IgD-negative memory B cell (primary cell): ENCODE data around the gene CTSL. TPM values are rescaled to one million over a fixed set of nuclear protein-coding genes. Genes with fewer than 3 reads are reported as not detected.

Experiments
- H3K27ac Mint-ChIP-seq, 3 donors: one replicate each; pipeline ENCODE4 v1.8.0; 2020 to 2022; ENCODE audit warnings: mild to moderate bottlenecking in 3 of 3, mixed read lengths in 3 of 3, moderate library complexity in 1 of 3
- H3K27me3 Mint-ChIP-seq: one replicate; pipeline ENCODE4 v1.8.0; 2021; ENCODE audit warnings: mixed read lengths
- H3K36me3 Mint-ChIP-seq: one replicate; pipeline ENCODE4 v1.8.0; 2020; ENCODE audit warnings: mild to moderate bottlenecking, mixed read lengths
- H3K4me1 Mint-ChIP-seq, 3 donors: one replicate each; pipeline ENCODE4 v1.8.0; 2020 to 2022; ENCODE audit warnings: mixed read lengths in 3 of 3, mild to moderate bottlenecking in 1 of 3
- H3K4me3 Mint-ChIP-seq, 4 donors: one replicate each; pipeline ENCODE4 v1.8.0; 2020 to 2022; ENCODE audit warnings: mild to moderate bottlenecking in 4 of 4, mixed read lengths in 4 of 4, moderate library complexity in 3 of 4
- H3K9me3 Mint-ChIP-seq, 3 donors: one replicate each; pipeline ENCODE4 v1.8.0; 2020 to 2021; ENCODE audit warnings: mixed read lengths in 3 of 3, mild to moderate bottlenecking in 1 of 3
- polyA plus RNA-seq: library from polyadenylated mRNA; unstranded; fragments of 300-500 nt; fragmentation: Illumina TruSeq; gene quantifications from one replicate; pipeline ENCODE4 v1.2.3, GENCODE V29; 2021

CTSL gene
- polyA plus RNA-seq, 1 donor from 2014 or later: 1.4 TPM

- H3K4me3 Mint-ChIP-seq: no peak overlapping the region
- H3K9me3 Mint-ChIP-seq: peaks cover 0 to 18% (median 1%) of the 10 kb centered on the region in 3 donors
- H3K4me1 Mint-ChIP-seq: no peaks in the 10 kb centered on the region
- H3K27me3 Mint-ChIP-seq: no peaks in the 10 kb centered on the region
- no peak overlapping the region for H3K27ac Mint-ChIP-seq
- no peaks in the 10 kb centered on the region for H3K36me3 Mint-ChIP-seq
Measured at GRCh38 chr9:87687207-87687606, 38.7 kb upstream of the CTSL start.

GRCh38 chr9:87694236-87694755, 31.6 kb upstream of the CTSL start:
- Mint-ChIP-seq H3K4me1 (no peaks in the 10 kb centered on the region), H3K27me3 (no peaks in the 10 kb centered on the region), H3K36me3 (peaks cover 2% of the 10 kb centered on the region), H3K9me3 (peaks cover 2 to 18% (median 3%) of the 10 kb centered on the region in 3 donors), H3K27ac (no peak overlapping the region), H3K4me3 (no peak overlapping the region)

- Mint-ChIP-seq H3K27ac (no peak overlapping the region), H3K4me3 (peak overlapping the region in 1 of 4 donors; percentile 59), H3K27me3 (no peaks in the 10 kb centered on the region), H3K4me1 (no peaks in the 10 kb centered on the region), H3K9me3 (peaks cover 3 to 15% (median 4%) of the 10 kb centered on the region in 3 donors), H3K36me3 (peaks cover 2% of the 10 kb centered on the region)
Measured at GRCh38 chr9:87695523-87695922, 30.4 kb upstream of the CTSL start.

GRCh38 chr9:87696641-87697040, 29.3 kb upstream of the CTSL start:
- no peaks in the 10 kb centered on the region for H3K27me3 Mint-ChIP-seq
- H3K4me3 Mint-ChIP-seq: no peak overlapping the region
- H3K27ac Mint-ChIP-seq: no peak overlapping the region
- peaks cover 2% of the 10 kb centered on the region for H3K36me3 Mint-ChIP-seq
- peaks cover 3 to 11% (median 4%) of the 10 kb centered on the region in 3 donors for H3K9me3 Mint-ChIP-seq
- H3K4me1 Mint-ChIP-seq: no peaks in the 10 kb centered on the region

GRCh38 chr9:87698069-87698809, 27.7 kb upstream of the CTSL start:
- H3K4me1 Mint-ChIP-seq: peaks cover 0 to 1% (median 0%) of the 10 kb centered on the region in 3 donors
- H3K36me3 Mint-ChIP-seq: peaks cover 2% of the 10 kb centered on the region
- peaks cover 2 to 4% (median 3%) of the 10 kb centered on the region in 3 donors for H3K9me3 Mint-ChIP-seq
- no peak overlapping the region for H3K27ac Mint-ChIP-seq
- H3K4me3 Mint-ChIP-seq: no peak overlapping the region
- H3K27me3 Mint-ChIP-seq: no peaks in the 10 kb centered on the region

- no peaks in the 10 kb centered on the region for H3K27me3 Mint-ChIP-seq
- no peak overlapping the region for H3K4me3 Mint-ChIP-seq
- peaks cover 0 to 3% (median 2%) of the 10 kb centered on the region in 3 donors for H3K9me3 Mint-ChIP-seq
- peaks cover 2% of the 10 kb centered on the region for H3K36me3 Mint-ChIP-seq
- H3K27ac Mint-ChIP-seq: no peak overlapping the region
- peaks cover 0 to 1% (median 0%) of the 10 kb centered on the region in 3 donors for H3K4me1 Mint-ChIP-seq
Measured at GRCh38 chr9:87699835-87700234, 26.1 kb upstream of the CTSL start.

- peaks cover 2% of the 10 kb centered on the region for H3K36me3 Mint-ChIP-seq
- peaks cover 0 to 1% (median 0%) of the 10 kb centered on the region in 3 donors for H3K4me1 Mint-ChIP-seq
- peaks cover 0 to 2% (median 2%) of the 10 kb centered on the region in 3 donors for H3K9me3 Mint-ChIP-seq
- no peak overlapping the region for H3K27ac Mint-ChIP-seq
- H3K4me3 Mint-ChIP-seq: no peak overlapping the region
- H3K27me3 Mint-ChIP-seq: no peaks in the 10 kb centered on the region
Measured at GRCh38 chr9:87701491-87701890, 24.4 kb upstream of the CTSL start.

- H3K4me1 Mint-ChIP-seq: peaks cover 0 to 1% (median 0%) of the 10 kb centered on the region in 3 donors
- peaks cover 0 to 2% (median 2%) of the 10 kb centered on the region in 3 donors for H3K9me3 Mint-ChIP-seq
- H3K27ac Mint-ChIP-seq: peak overlapping the region in 1 of 3 donors; percentile 54
- H3K27me3 Mint-ChIP-seq: no peaks in the 10 kb centered on the region
- no peak overlapping the region for H3K4me3 Mint-ChIP-seq
- peaks cover 2% of the 10 kb centered on the region for H3K36me3 Mint-ChIP-seq
Measured at GRCh38 chr9:87701931-87702421, 23.9 kb upstream of the CTSL start.

- Mint-ChIP-seq H3K27me3 (no peaks in the 10 kb centered on the region), H3K36me3 (peaks cover 2% of the 10 kb centered on the region), H3K9me3 (peaks cover 0 to 2% (median 2%) of the 10 kb centered on the region in 3 donors), H3K4me1 (peaks cover 0 to 1% (median 0%) of the 10 kb centered on the region in 3 donors), H3K4me3 (no peak overlapping the region), H3K27ac (no peak overlapping the region)
Measured at GRCh38 chr9:87702921-87703320, 23.0 kb upstream of the CTSL start.

GRCh38 chr9:87703636-87704276, 22.2 kb upstream of the CTSL start:
- Mint-ChIP-seq H3K27ac (no peak overlapping the region), H3K36me3 (peaks cover 2% of the 10 kb centered on the region), H3K9me3 (peaks cover 0 to 2% (median 2%) of the 10 kb centered on the region in 3 donors), H3K27me3 (peaks cover 1% of the 10 kb centered on the region), H3K4me3 (no peak overlapping the region), H3K4me1 (peaks cover 0 to 1% (median 0%) of the 10 kb centered on the region in 3 donors)

GRCh38 chr9:87704342-87704741, 21.6 kb upstream of the CTSL start:
- H3K9me3 Mint-ChIP-seq: peaks cover 0 to 2% (median 2%) of the 10 kb centered on the region in 3 donors
- no peak overlapping the region for H3K27ac Mint-ChIP-seq
- H3K36me3 Mint-ChIP-seq: no peaks in the 10 kb centered on the region
- peaks cover 0 to 1% (median 0%) of the 10 kb centered on the region in 3 donors for H3K4me1 Mint-ChIP-seq
- peaks cover 3% of the 10 kb centered on the region for H3K27me3 Mint-ChIP-seq
- H3K4me3 Mint-ChIP-seq: no peak overlapping the region

GRCh38 chr9:87706066-87706739, 19.7 kb upstream of the CTSL start:
- Mint-ChIP-seq H3K9me3 (peaks cover 0 to 2% (median 0%) of the 10 kb centered on the region in 3 donors), H3K27me3 (peaks cover 3% of the 10 kb centered on the region), H3K4me3 (no peak overlapping the region), H3K27ac (no peak overlapping the region), H3K4me1 (peaks cover 0 to 1% (median 0%) of the 10 kb centered on the region in 3 donors), H3K36me3 (no peaks in the 10 kb centered on the region)

GRCh38 chr9:87707805-87708506, 18.0 kb upstream of the CTSL start:
- no peak overlapping the region for H3K4me3 Mint-ChIP-seq
- H3K27ac Mint-ChIP-seq: peak overlapping the region in 1 of 3 donors; percentile 11
- peaks cover 3% of the 10 kb centered on the region for H3K27me3 Mint-ChIP-seq
- no peaks in the 10 kb centered on the region for H3K36me3 Mint-ChIP-seq
- H3K4me1 Mint-ChIP-seq: no peaks in the 10 kb centered on the region
- H3K9me3 Mint-ChIP-seq: peaks cover 0 to 5% (median 0%) of the 10 kb centered on the region in 3 donors

- Mint-ChIP-seq H3K27ac (no peak overlapping the region), H3K9me3 (peaks cover 0 to 7% (median 0%) of the 10 kb centered on the region in 3 donors), H3K27me3 (peaks cover 3% of the 10 kb centered on the region), H3K4me1 (no peaks in the 10 kb centered on the region), H3K36me3 (no peaks in the 10 kb centered on the region), H3K4me3 (no peak overlapping the region)
Measured at GRCh38 chr9:87708546-87708945, 17.4 kb upstream of the CTSL start.
